ENCODE measurements around the gene CFAP52. TPM values are rescaled to one million over a fixed set of nuclear protein-coding genes. Genes with fewer than 3 reads are reported as not detected.
A peak's percentile ranks its signal among the peaks of the same experiment; 100 is the strongest.

CFAP52 gene
- total RNA-seq, 1 donor from 2014 or later = not detected

- DNase-seq (ENCODE audit: low spot score) = no peak
- no peaks in the 10 kb centered on the region for H3K36me3 Mint-ChIP-seq (ENCODE audit: low read depth)
- H3K27ac Mint-ChIP-seq (ENCODE audit: unreplicated experiment) = peak overlapping the region; percentile 50
- peaks cover 46% of the 10 kb centered on the region for H3K4me1 Mint-ChIP-seq (ENCODE audit: low read depth)
- peak overlapping the region; percentile 75 for H3K4me3 Mint-ChIP-seq (ENCODE audit: unreplicated experiment)
- no peaks in the 10 kb centered on the region for H3K9me3 Mint-ChIP-seq (ENCODE audit: low read depth)
- H3K27me3 Mint-ChIP-seq (ENCODE audit: low read depth) = no peaks in the 10 kb centered on the region
- TF ChIP-seq CTCF (IDR thresholded peaks at IDR 0.05) = peak; percentile 51
Observed at GRCh38 chr17:9645851-9646545, 69.6 kb downstream of the CFAP52 start.

- H3K4me3 Mint-ChIP-seq (ENCODE audit: unreplicated experiment) = peak overlapping the region; percentile 75
- no peak for TF ChIP-seq CTCF (IDR thresholded peaks at IDR 0.05)
- H3K27ac Mint-ChIP-seq (ENCODE audit: unreplicated experiment) = peak overlapping the region; percentile 50
- no peaks in the 10 kb centered on the region for H3K27me3 Mint-ChIP-seq (ENCODE audit: low read depth)
- H3K4me1 Mint-ChIP-seq (ENCODE audit: low read depth) = peaks cover 46% of the 10 kb centered on the region
- no peaks in the 10 kb centered on the region for H3K36me3 Mint-ChIP-seq (ENCODE audit: low read depth)
- H3K9me3 Mint-ChIP-seq (ENCODE audit: low read depth) = no peaks in the 10 kb centered on the region
- no peak for DNase-seq (ENCODE audit: low spot score)
Observed at GRCh38 chr17:9646546-9646885, 70.1 kb downstream of the CFAP52 start.

- Mint-ChIP-seq H3K27ac (ENCODE audit: unreplicated experiment) (no peak overlapping the region), H3K9me3 (ENCODE audit: low read depth) (no peaks in the 10 kb centered on the region), H3K27me3 (ENCODE audit: low read depth) (no peaks in the 10 kb centered on the region), H3K4me1 (ENCODE audit: low read depth) (peaks cover 46% of the 10 kb centered on the region), H3K4me3 (ENCODE audit: unreplicated experiment) (peak overlapping the region; percentile 75), H3K36me3 (ENCODE audit: low read depth) (no peaks in the 10 kb centered on the region)
- DNase-seq (ENCODE audit: low spot score) = no peak
- no peak for TF ChIP-seq CTCF (IDR thresholded peaks at IDR 0.05)
Observed at GRCh38 chr17:9647014-9647413, 70.6 kb downstream of the CFAP52 start.

GRCh38 chr17:9648521-9649110 lies 72.2 kb downstream of the CFAP52 start:
- peak overlapping the region; percentile 29 for H3K4me3 Mint-ChIP-seq (ENCODE audit: unreplicated experiment)
- DNase-seq (ENCODE audit: low spot score) = no peak
- H3K9me3 Mint-ChIP-seq (ENCODE audit: low read depth) = no peaks in the 10 kb centered on the region
- peaks cover 43% of the 10 kb centered on the region for H3K4me1 Mint-ChIP-seq (ENCODE audit: low read depth)
- peak overlapping the region; percentile 64 for H3K27ac Mint-ChIP-seq (ENCODE audit: unreplicated experiment)
- TF ChIP-seq CTCF (IDR thresholded peaks at IDR 0.05) = no peak
- no peaks in the 10 kb centered on the region for H3K36me3 Mint-ChIP-seq (ENCODE audit: low read depth)
- H3K27me3 Mint-ChIP-seq (ENCODE audit: low read depth) = no peaks in the 10 kb centered on the region

- peaks cover 9% of the 10 kb centered on the region for H3K36me3 Mint-ChIP-seq (ENCODE audit: low read depth)
- H3K4me3 Mint-ChIP-seq (ENCODE audit: unreplicated experiment) = no peak overlapping the region
- DNase-seq (ENCODE audit: low spot score) = no peak
- TF ChIP-seq CTCF (IDR thresholded peaks at IDR 0.05) = no peak
- H3K27ac Mint-ChIP-seq (ENCODE audit: unreplicated experiment) = no peak overlapping the region
- peaks cover 4% of the 10 kb centered on the region for H3K4me1 Mint-ChIP-seq (ENCODE audit: low read depth)
- H3K27me3 Mint-ChIP-seq (ENCODE audit: low read depth) = no peaks in the 10 kb centered on the region
- H3K9me3 Mint-ChIP-seq (ENCODE audit: low read depth) = peaks cover 4% of the 10 kb centered on the region
Observed at GRCh38 chr17:9658593-9659211, 82.3 kb downstream of the CFAP52 start.

Measured in chondrocyte (in vitro differentiated cells).